ENCODE measurements around the gene DMD. TPM values are rescaled to one million over a fixed set of nuclear protein-coding genes. Genes with fewer than 3 reads are reported as not detected.
"Not testable (repeated sequence)": the region's sequence is repeated elsewhere in the genome, so short reads cannot be mapped to it uniquely, and the experiment has no call there.

The DMD gene
- total and polyA plus RNA-seq, 5 donors: 49.5 to 173 (median 125) TPM

DNA sequence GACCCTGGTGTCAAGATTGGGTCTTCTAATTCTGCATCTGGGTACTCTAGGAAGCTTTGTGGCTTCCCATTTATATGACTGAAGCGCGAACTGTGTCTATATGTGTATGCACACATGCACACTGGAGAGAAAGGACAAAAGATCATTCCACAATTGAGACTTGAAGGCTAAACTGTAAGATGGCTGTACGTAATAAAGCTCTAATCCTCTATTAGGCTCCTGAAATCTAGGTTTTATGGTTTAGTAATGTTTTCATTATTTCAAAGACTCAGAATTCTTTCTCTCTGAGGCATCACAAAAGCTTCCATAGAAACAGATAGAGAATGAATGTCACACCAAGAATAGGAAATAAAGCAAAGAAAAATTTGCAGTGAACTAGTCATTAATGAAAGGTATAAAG is 1818.8 kb downstream of the DMD start:
- intact Hi-C loops (cut with DNase I): no loop called here
- ATAC-seq (no peak), DNase-seq (no peak)
- Histone ChIP-seq H3K27ac (ENCODE audit: low read length) (no peak overlapping the region), H3K27me3 (ENCODE audit: control insufficient read depth, insufficient read depth) (no peaks in the 10 kb centered on the region), H3K4me3 (ENCODE audit: low read length) (no peak overlapping the region), H3K4me1 (ENCODE audit: control insufficient read depth, insufficient read depth, low read length) (no peaks in the 10 kb centered on the region), H3K9me3 (ENCODE audit: control insufficient read depth, low read length) (no peaks in the 10 kb centered on the region)
- 95% methylated on average over 3 of the region's 3 CpGs for WGBS

DNA sequence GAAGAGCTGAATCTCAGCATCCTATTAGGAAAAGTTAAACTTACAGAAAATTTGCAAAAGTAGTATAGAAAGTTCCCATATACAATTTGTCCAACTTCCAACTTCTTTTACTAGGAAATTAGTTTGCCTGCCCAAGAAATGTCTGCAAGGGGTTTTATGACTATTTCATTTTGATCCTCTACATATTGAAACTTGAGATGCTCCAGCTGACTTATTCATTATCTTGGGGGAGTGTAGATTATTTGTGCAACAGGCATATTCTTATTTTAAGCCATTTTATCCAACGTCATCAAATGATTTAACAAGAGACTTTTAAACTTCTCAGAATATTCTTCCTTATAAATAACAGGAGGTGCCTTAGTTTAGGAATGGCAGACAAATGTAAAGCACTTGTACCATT is 1822.4 kb downstream of the DMD start:
- no peaks in the 10 kb centered on the region for H3K9me3 ChIP-seq (ENCODE audit: control insufficient read depth, low read length)
- ATAC-seq (no peak), DNase-seq (no peak)
- no peak overlapping the region for H3K4me3 ChIP-seq (ENCODE audit: low read length)
- H3K27ac ChIP-seq (ENCODE audit: low read length): no peak overlapping the region
- intact Hi-C loops (cut with DNase I): no loop called here
- WGBS: 56% methylated on average over 1 of the region's 1 CpG
- no peaks in the 10 kb centered on the region for H3K4me1 ChIP-seq (ENCODE audit: control insufficient read depth, insufficient read depth, low read length)
- no peaks in the 10 kb centered on the region for H3K27me3 ChIP-seq (ENCODE audit: control insufficient read depth, insufficient read depth)

DNA sequence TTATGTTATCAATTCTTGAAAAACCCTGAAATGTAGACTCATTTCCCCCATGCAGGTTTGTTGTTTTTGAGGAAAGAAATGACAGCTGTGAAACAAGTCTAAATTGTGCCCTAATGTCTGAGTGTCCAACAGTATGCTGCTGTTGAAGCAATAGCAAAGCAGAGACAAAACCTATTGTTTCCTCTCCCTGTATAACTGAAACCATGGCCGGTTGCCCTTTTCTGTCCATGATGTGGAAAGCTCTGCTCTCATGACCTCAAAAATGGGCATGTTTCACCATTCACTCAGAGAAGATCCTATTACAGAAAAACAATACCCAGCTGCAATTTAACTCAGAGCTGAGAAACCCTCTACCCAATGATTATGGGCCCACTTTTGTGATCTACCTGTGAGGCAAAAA is 1826.9 kb downstream of the DMD start:
- Histone ChIP-seq H3K9me3 (ENCODE audit: control insufficient read depth, low read length) (no peaks in the 10 kb centered on the region), H3K27ac (ENCODE audit: low read length) (no peak overlapping the region), H3K4me1 (ENCODE audit: control insufficient read depth, insufficient read depth, low read length) (no peaks in the 10 kb centered on the region), H3K4me3 (ENCODE audit: low read length) (no peak overlapping the region), H3K27me3 (ENCODE audit: control insufficient read depth, insufficient read depth) (no peaks in the 10 kb centered on the region)
- ATAC-seq (no peak), DNase-seq (no peak)
- WGBS: 90% methylated on average over 1 of the region's 1 CpG
- intact Hi-C loops (cut with DNase I): no loop called here

GRCh38 chrX:31383991-31384390 is 1827.4 kb downstream of the DMD start:
- intact Hi-C loops (cut with DNase I): no loop called here
- Histone ChIP-seq H3K27me3 (ENCODE audit: control insufficient read depth, insufficient read depth) (no peaks in the 10 kb centered on the region), H3K4me1 (ENCODE audit: control insufficient read depth, insufficient read depth, low read length) (no peaks in the 10 kb centered on the region), H3K27ac (ENCODE audit: low read length) (no peak overlapping the region), H3K4me3 (ENCODE audit: low read length) (no peak overlapping the region), H3K9me3 (ENCODE audit: control insufficient read depth, low read length) (no peaks in the 10 kb centered on the region)
- ATAC-seq (no peak), DNase-seq (no peak)
- 95% methylated on average over 8 of the region's 8 CpGs for WGBS

DNA sequence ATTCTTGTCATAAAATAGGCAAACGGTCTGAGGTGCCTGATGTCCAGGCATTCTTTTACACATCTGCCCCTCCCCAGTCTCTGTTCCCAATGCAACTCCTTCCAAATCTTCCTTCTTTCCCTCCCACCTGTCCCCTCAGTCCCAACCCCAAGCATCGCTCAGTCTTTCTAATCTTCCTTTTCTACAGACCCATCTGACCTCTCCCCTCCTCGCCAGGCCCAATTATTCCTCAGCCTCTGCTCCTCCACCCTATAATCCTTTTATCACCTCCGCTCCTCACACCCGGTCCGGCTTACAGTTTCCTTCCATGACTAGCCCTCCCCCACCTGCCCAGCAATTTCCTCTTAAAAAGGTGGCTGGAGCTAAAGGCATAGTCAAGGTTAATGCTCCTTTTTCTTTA is 1832.4 kb downstream of the DMD start:
- H3K9me3 ChIP-seq (ENCODE audit: control insufficient read depth, low read length); H3K4me1 ChIP-seq (ENCODE audit: control insufficient read depth, insufficient read depth, low read length); ATAC-seq; H3K27me3 ChIP-seq (ENCODE audit: control insufficient read depth, insufficient read depth); H3K27ac ChIP-seq (ENCODE audit: low read length); DNase-seq; H3K4me3 ChIP-seq (ENCODE audit: low read length); intact Hi-C loops (cut with DNase I): not testable (repeated sequence)
- 75% methylated on average over 6 of the region's 6 CpGs for WGBS

- intact Hi-C loops (cut with DNase I); ATAC-seq; H3K4me3 ChIP-seq (ENCODE audit: low read length); H3K9me3 ChIP-seq (ENCODE audit: control insufficient read depth, low read length); H3K4me1 ChIP-seq (ENCODE audit: control insufficient read depth, insufficient read depth, low read length); H3K27me3 ChIP-seq (ENCODE audit: control insufficient read depth, insufficient read depth); DNase-seq; H3K27ac ChIP-seq (ENCODE audit: low read length): not testable (repeated sequence)
- 89% methylated on average over 8 of the region's 8 CpGs for WGBS
Observed at GRCh38 chrX:31377821-31378220, 1833.5 kb downstream of the DMD start.

GRCh38 chrX:31376408-31377022 is 1834.8 kb downstream of the DMD start:
- WGBS: 32% methylated on average over 2 of the region's 2 CpGs
- H3K9me3 ChIP-seq (ENCODE audit: control insufficient read depth, low read length): no peaks in the 10 kb centered on the region
- DNase-seq (no peak), ATAC-seq (no peak)
- intact Hi-C loops (cut with DNase I): no loop called here
- no peak overlapping the region for H3K4me3 ChIP-seq (ENCODE audit: low read length)
- no peak overlapping the region for H3K27ac ChIP-seq (ENCODE audit: low read length)
- peaks cover 2% of the 10 kb centered on the region for H3K4me1 ChIP-seq (ENCODE audit: control insufficient read depth, insufficient read depth, low read length)
- H3K27me3 ChIP-seq (ENCODE audit: control insufficient read depth, insufficient read depth): no peaks in the 10 kb centered on the region

DNA sequence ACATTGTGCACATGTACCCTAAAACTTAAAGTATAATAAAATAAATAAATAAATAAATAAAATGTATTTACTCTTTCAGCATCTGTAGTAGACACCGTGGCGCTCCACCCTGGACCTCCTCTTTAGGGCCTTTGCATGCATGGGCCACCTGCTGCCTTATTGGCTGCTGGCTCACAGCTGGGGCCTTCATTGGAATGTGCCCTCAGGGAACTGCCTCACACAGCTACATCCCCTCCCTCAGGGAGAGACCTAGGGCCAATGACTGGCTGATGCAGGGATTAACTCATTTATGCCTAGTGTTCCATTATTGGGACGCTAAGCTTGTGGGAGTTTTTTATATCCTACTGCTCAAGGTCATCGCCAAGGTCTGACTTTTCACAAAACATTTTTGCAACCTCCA is 1836.6 kb downstream of the DMD start:
- ATAC-seq: no peak

GRCh38 chrX:31371956-31372355 is 1839.4 kb downstream of the DMD start:
- Histone ChIP-seq H3K4me1 (ENCODE audit: control insufficient read depth, insufficient read depth, low read length) (peaks cover 2% of the 10 kb centered on the region), H3K9me3 (ENCODE audit: control insufficient read depth, low read length) (no peaks in the 10 kb centered on the region), H3K27ac (ENCODE audit: low read length) (no peak overlapping the region), H3K27me3 (ENCODE audit: control insufficient read depth, insufficient read depth) (no peaks in the 10 kb centered on the region), H3K4me3 (ENCODE audit: low read length) (no peak overlapping the region)
- ATAC-seq (no peak), DNase-seq (no peak)
- intact Hi-C loops (cut with DNase I): no loop called here
- WGBS: 59% methylated on average over 5 of the region's 5 CpGs

More for the DNA sequence above, 1836.6 kb downstream of the DMD start:
- Histone ChIP-seq H3K9me3 (ENCODE audit: control insufficient read depth, low read length) (no peaks in the 10 kb centered on the region), H3K4me1 (ENCODE audit: control insufficient read depth, insufficient read depth, low read length) (peaks cover 2% of the 10 kb centered on the region), H3K4me3 (ENCODE audit: low read length) (no peak overlapping the region), H3K27ac (ENCODE audit: low read length) (no peak overlapping the region), H3K27me3 (ENCODE audit: control insufficient read depth, insufficient read depth) (no peaks in the 10 kb centered on the region)
- intact Hi-C loops (cut with DNase I): no loop called here
- no peak for DNase-seq
- 99% methylated on average over 4 of the region's 4 CpGs for WGBS

- 85% methylated on average over 3 of the region's 3 CpGs for WGBS
- intact Hi-C loops (cut with DNase I): no loop called here
- DNase-seq (no peak), ATAC-seq (no peak)
- no peak overlapping the region for H3K27ac ChIP-seq (ENCODE audit: low read length)
- H3K27me3 ChIP-seq (ENCODE audit: control insufficient read depth, insufficient read depth): no peaks in the 10 kb centered on the region
- H3K4me1 ChIP-seq (ENCODE audit: control insufficient read depth, insufficient read depth, low read length): no peaks in the 10 kb centered on the region
- no peak overlapping the region for H3K4me3 ChIP-seq (ENCODE audit: low read length)
- no peaks in the 10 kb centered on the region for H3K9me3 ChIP-seq (ENCODE audit: control insufficient read depth, low read length)
Observed at GRCh38 chrX:31367816-31368215, 1843.5 kb downstream of the DMD start.

DNA sequence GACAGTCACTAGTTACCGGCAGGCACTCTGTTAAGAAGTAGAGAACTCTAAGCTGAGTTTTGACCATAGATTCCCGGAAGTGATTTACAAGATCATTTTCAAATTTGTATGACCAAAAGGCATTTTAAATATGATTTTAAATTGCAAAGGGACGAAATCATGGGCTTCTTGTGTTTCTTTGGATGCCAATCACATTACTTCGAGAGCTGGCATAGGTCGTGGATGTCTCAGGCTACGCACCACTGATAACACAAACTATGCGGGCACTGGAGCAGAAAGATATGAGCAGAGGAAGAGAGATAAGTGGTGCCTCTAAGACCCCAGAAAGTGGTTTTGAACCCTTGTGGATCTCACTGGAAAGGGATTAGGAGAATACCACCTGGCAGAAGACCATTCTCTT is 1845.3 kb downstream of the DMD start:
- Histone ChIP-seq H3K27me3 (ENCODE audit: control insufficient read depth, insufficient read depth) (no peaks in the 10 kb centered on the region), H3K27ac (ENCODE audit: low read length) (no peak overlapping the region), H3K4me1 (ENCODE audit: control insufficient read depth, insufficient read depth, low read length) (no peaks in the 10 kb centered on the region), H3K9me3 (ENCODE audit: control insufficient read depth, low read length) (no peaks in the 10 kb centered on the region), H3K4me3 (ENCODE audit: low read length) (no peak overlapping the region)
- ATAC-seq (no peak), DNase-seq (no peak)
- intact Hi-C loops (cut with DNase I): no loop called here
- 52% methylated on average over 7 of the region's 7 CpGs for WGBS

Measured in right cardiac atrium (tissue), 5 donors.